ENCODE data around the gene PDE5A. TPM values are rescaled to one million over a fixed set of nuclear protein-coding genes. Genes with fewer than 3 reads are reported as not detected.

Gene PDE5A
- total and polyA plus RNA-seq, 2 donors from 2014 or later: 3.9 to 29.4 TPM

GRCh38 chr4:119525005-119525749, 103.4 kb downstream of the PDE5A start:
- H3K9me3 ChIP-seq (ENCODE audit: control insufficient read depth in 2 of 3, insufficient read depth in 1 of 3, low read length in 3 of 3): no peaks in the 10 kb centered on the region
- intact Hi-C loops (cut with DNase I): no loop called here
- DNase-seq: no peak
- no peaks in the 10 kb centered on the region for H3K27me3 ChIP-seq (ENCODE audit: control insufficient read depth, insufficient read depth, low read length)
- H3K36me3 ChIP-seq (ENCODE audit: control insufficient read depth in 2 of 3, insufficient read depth in 3 of 3, low read length in 3 of 3): peaks cover 0 to 5% (median 3%) of the 10 kb centered on the region in 3 donors
- no peak overlapping the region for H3K27ac ChIP-seq (ENCODE audit: low read depth in 2 of 2, low read length in 2 of 2)
- no peak overlapping the region for H3K9ac ChIP-seq (ENCODE audit: low read length in 3 of 3)
- no peak for FAIRE-seq
- no peak for TF ChIP-seq CTCF (IDR thresholded peaks at IDR 0.05; ENCODE audit: borderline replicate concordance, extremely low read depth, insufficient read depth)
- H3K4me3 ChIP-seq (ENCODE audit: low read length in 3 of 3): no peak overlapping the region
- no peaks in the 10 kb centered on the region for H3K4me1 ChIP-seq (ENCODE audit: control insufficient read depth in 2 of 3, insufficient read depth in 2 of 3, low read depth in 1 of 3, low read length in 3 of 3)

DNA sequence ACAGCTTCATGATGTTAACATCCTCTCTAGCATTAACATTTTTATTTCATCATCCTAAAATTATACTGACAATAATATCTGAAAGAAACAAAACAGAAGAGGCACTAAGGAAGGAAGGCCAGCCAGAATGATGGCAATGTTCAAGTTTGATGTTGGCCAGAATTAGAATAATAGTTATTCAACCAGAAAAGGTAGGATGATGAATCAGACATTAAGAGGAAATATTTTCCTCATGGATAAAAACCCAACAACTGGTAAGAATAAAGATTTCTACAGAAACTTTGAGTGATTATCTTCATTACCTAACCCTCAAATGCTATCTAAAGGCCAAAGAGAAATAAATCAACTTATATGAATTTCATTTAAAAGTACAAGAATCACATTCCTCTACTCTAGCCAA, 105.2 kb downstream of the PDE5A start:
- no peak for DNase-seq
- peaks cover 0 to 5% (median 3%) of the 10 kb centered on the region in 3 donors for H3K36me3 ChIP-seq (ENCODE audit: control insufficient read depth in 2 of 3, insufficient read depth in 3 of 3, low read length in 3 of 3)
- no peak for TF ChIP-seq CTCF (IDR thresholded peaks at IDR 0.05; ENCODE audit: borderline replicate concordance, extremely low read depth, insufficient read depth)

GRCh38 chr4:119521268-119521667, 107.3 kb downstream of the PDE5A start:
- FAIRE-seq: no peak
- intact Hi-C loops (cut with DNase I): no loop called here
- peaks cover 0 to 9% (median 3%) of the 10 kb centered on the region in 3 donors for H3K36me3 ChIP-seq (ENCODE audit: control insufficient read depth in 2 of 3, insufficient read depth in 3 of 3, low read length in 3 of 3)
- TF ChIP-seq CTCF (IDR thresholded peaks at IDR 0.05; ENCODE audit: borderline replicate concordance, extremely low read depth, insufficient read depth): no peak
- H3K4me1 ChIP-seq (ENCODE audit: control insufficient read depth in 2 of 3, insufficient read depth in 2 of 3, low read depth in 1 of 3, low read length in 3 of 3): no peaks in the 10 kb centered on the region
- no peaks in the 10 kb centered on the region for H3K9me3 ChIP-seq (ENCODE audit: control insufficient read depth in 2 of 3, insufficient read depth in 1 of 3, low read length in 3 of 3)
- no peak overlapping the region for H3K4me3 ChIP-seq (ENCODE audit: low read length in 3 of 3)
- H3K9ac ChIP-seq (ENCODE audit: low read length in 3 of 3): no peak overlapping the region
- H3K27ac ChIP-seq (ENCODE audit: low read depth in 2 of 2, low read length in 2 of 2): no peak overlapping the region
- DNase-seq: no peak
- no peaks in the 10 kb centered on the region for H3K27me3 ChIP-seq (ENCODE audit: control insufficient read depth, insufficient read depth, low read length)

More for the DNA sequence above, 105.2 kb downstream of the PDE5A start:
- no peak for FAIRE-seq
- no peak overlapping the region for H3K27ac ChIP-seq (ENCODE audit: low read depth in 2 of 2, low read length in 2 of 2)
- intact Hi-C loops (cut with DNase I): no loop called here
- H3K4me3 ChIP-seq (ENCODE audit: low read length in 3 of 3): no peak overlapping the region
- H3K9me3 ChIP-seq (ENCODE audit: control insufficient read depth in 2 of 3, insufficient read depth in 1 of 3, low read length in 3 of 3): no peaks in the 10 kb centered on the region
- H3K9ac ChIP-seq (ENCODE audit: low read length in 3 of 3): no peak overlapping the region
- H3K27me3 ChIP-seq (ENCODE audit: control insufficient read depth, insufficient read depth, low read length): no peaks in the 10 kb centered on the region
- H3K4me1 ChIP-seq (ENCODE audit: control insufficient read depth in 2 of 3, insufficient read depth in 2 of 3, low read depth in 1 of 3, low read length in 3 of 3): no peaks in the 10 kb centered on the region

Measured in kidney (tissue), 14 donors.